HUES48 (cell line): ENCODE data around the gene KCNN3.

Experiments used
- H3K27ac ChIP-seq: one replicate; pipeline ENCODE4 v1.7.0; 2013; ENCODE audit warnings: low read depth, low read length, inconsistent platforms
- H3K27me3 ChIP-seq: 2 replicates; pipeline ENCODE4 v1.6.1; 2013; ENCODE audit warnings: mild to moderate bottlenecking, low read length; ENCODE audit not compliant: control insufficient read depth, insufficient read depth
- H3K36me3 ChIP-seq: 2 replicates; pipeline ENCODE4 v1.6.1; 2013; ENCODE audit warnings: low read length; ENCODE audit not compliant: control insufficient read depth, insufficient read depth
- H3K4me1 ChIP-seq: 2 replicates; pipeline ENCODE4 v1.6.1; 2013; ENCODE audit warnings: mild to moderate bottlenecking, low read length; ENCODE audit not compliant: control insufficient read depth, insufficient read depth
- H3K4me3 ChIP-seq: 2 replicates; pipeline ENCODE4 v1.5.1; 2013; ENCODE audit warnings: mild to moderate bottlenecking, low read depth, low read length
- H3K9ac ChIP-seq: 2 replicates; pipeline ENCODE4 v1.6.1; 2013; ENCODE audit warnings: mild to moderate bottlenecking, low read depth, low read length, moderate library complexity
- H3K9me3 ChIP-seq: 2 replicates; pipeline ENCODE4 v1.6.1; 2013; ENCODE audit warnings: low read length; ENCODE audit not compliant: control insufficient read depth, insufficient read depth

Gene KCNN3

DNA sequence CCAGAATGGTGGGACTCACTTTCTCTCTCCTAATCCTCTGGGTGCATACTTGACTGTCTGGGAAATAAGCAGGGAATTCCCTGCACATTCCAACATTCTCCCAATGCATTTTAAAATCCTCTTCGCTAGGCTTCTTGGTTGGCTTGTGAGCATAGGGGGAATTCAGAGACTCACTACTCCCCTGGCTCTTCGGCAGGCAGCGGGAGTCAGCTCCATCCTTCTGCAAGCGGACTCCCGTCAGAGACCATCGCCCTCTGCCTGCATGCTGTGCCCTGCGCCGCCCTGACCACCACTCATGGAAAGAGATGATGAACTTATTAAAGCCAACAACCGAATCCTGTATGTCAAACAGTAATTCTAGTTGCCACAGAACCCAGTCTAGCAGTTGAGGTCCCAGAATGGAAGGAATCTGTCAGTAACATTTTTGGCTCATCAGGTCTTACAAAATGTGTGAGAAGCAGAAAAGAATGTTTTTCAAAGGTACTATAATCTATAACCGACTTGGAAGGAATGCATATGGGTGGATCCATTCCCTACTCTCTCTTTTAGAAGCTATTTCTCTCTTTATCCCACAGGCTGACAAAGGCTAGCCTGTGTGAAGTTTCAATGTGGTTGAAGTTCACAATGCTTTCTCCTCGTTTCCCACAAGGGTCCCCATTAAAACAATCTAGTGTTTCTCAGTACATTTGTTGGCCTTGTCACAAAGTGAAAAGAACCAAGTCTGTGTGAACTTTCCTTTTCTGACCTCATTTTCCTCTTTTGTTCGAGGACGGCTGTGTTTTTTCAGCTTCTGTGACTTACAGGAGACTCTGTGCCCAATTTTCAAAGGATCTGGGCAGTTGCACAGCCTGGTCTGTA, 143.0 kb downstream of the KCNN3 start:
- H3K9me3 ChIP-seq = no peaks in the 10 kb centered on the region
- H3K36me3 ChIP-seq = no peaks in the 10 kb centered on the region
- H3K4me1 ChIP-seq = peaks cover 20% of the 10 kb centered on the region
- H3K27ac ChIP-seq = no peak overlapping the region
- H3K4me3 ChIP-seq = no peak overlapping the region
- H3K9ac ChIP-seq = no peak overlapping the region; the same call in 1 of the 2 replicates
- H3K27me3 ChIP-seq = no peaks in the 10 kb centered on the region

DNA sequence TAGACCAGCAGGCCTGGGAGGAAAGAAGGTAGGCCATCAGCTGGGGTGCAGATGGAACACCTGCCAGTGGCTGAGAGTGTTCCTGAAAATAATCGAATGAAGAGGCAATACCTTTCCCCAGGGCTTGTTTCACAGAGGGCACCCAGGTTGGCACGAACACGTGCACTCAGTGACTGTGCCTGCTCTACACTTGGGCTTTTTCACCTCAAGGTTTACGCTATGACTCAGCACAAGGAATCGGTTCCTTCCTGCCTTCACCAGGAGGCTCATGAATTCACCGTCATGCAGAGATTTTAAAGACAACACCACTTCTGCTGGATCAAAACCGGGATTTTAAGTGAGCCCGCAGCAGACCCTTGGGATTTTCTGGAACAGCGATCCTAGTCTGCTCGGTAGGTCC, 143.6 kb downstream of the KCNN3 start:
- Histone ChIP-seq H3K9ac (peak overlapping the region; percentile 42; the same call in 1 of the 2 replicates), H3K27me3 (no peaks in the 10 kb centered on the region), H3K4me1 (peaks cover 20% of the 10 kb centered on the region), H3K4me3 (no peak overlapping the region), H3K27ac (no peak overlapping the region), H3K36me3 (no peaks in the 10 kb centered on the region), H3K9me3 (no peaks in the 10 kb centered on the region)

DNA sequence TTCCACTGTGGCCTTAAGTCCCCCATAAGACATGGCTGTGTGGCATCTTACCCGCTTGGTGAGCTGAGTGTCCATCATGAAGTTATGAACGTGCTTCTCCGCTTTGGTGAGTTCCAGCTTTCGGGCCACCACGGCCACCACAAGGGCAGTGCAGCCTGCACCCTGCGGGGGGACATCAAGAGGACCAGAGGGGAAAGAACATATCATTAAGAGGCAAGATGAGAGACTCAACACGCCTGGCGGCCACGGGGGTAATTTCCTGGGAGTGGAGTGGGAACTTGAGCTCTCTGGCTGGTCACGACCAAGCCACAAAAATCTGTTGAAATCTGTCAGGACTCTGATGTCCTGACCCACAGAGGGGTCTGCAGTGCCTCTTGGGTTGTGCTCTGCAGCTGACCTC, 144.2 kb downstream of the KCNN3 start:
- H3K9me3 ChIP-seq = no peaks in the 10 kb centered on the region
- H3K36me3 ChIP-seq = no peaks in the 10 kb centered on the region
- H3K27me3 ChIP-seq = no peaks in the 10 kb centered on the region
- peaks cover 15% of the 10 kb centered on the region for H3K4me1 ChIP-seq
- no peak overlapping the region for H3K9ac ChIP-seq
- no peak overlapping the region for H3K4me3 ChIP-seq
- H3K27ac ChIP-seq = no peak overlapping the region

DNA sequence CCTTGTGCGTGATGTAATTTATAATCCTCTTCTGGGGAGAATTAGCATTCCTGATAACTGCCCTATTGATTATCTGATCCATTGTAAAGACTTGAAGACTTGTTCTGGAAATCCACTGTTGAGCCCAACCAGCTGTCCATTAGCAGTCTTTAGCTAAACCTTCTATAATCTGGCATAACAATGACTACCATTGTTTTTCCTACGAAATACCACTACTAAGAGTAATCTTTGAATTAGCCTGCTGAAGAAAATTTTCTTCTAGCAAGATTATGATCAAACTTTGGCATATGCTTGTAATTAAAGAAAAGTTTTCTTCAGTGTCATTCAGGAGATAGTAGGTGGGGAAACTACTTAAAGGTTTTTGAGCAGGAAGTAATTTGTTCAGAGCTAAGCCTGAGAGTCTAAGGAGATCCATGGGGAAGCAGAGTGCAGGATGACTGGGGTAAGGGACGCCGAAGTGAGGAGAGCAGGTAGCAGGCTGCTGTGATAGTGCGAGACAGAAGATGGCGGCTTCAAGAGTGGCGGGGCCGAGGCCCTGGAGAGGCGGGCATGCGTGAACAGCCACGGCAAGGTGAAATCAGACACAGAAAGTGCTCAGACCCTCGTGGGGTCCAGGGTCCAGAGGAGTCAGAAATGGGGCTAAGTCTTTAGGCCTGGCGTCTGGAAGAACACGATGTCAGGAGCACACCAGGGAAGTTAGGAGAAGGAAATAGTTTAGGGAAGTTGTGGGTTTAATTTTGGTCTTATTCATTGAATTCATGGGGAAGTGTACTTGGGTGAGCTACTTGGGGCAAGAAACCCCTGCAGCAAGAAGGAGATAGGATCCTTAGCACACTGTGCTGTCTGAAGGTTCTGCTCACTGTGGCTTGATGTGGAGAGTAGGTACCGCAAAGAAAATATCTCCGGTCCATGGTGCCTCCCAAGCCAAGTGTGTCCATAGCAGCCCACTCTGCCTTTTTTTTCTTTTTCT, 149.5 kb downstream of the KCNN3 start:
- H3K4me1 ChIP-seq = no peaks in the 10 kb centered on the region
- H3K36me3 ChIP-seq = no peaks in the 10 kb centered on the region
- H3K27me3 ChIP-seq = no peaks in the 10 kb centered on the region
- H3K9me3 ChIP-seq = no peaks in the 10 kb centered on the region
- H3K4me3 ChIP-seq = no peak overlapping the region
- H3K27ac ChIP-seq = no peak overlapping the region
- no peak overlapping the region for H3K9ac ChIP-seq

DNA sequence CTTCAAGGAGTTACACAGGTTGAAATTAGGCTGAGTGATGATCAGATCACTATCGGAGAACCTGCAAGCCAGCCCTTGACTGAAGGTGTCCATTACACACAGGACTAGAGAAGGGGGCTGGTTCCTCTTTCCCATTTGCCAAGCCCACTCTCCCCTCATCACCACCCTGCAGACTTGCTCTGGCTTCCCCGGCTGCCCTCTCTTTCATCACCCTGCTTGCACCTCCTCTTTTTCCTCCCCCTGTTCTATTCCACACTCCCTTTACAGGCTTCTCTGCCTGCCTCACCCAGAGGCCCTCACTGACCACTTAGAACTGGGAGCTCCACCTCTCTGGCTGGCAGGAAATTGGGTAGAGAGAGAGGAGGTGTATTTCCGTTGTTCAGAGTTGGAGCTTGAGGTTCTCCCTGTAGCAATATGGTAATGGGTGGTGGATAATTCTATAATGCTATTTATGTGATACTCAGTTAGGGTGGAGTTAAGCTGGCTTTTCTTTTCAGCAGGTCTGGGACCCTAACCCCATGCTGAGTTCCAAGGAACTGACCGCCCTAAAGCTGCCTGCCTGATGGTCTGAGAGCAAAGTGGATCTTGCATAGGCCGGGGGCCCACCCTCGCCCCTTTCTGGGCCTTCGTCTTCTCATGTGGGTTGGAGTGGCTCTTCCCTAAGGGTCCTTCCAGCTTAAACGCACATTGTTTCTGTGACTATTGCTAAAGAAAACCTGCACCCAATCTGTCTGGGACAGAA, 150.3 kb downstream of the KCNN3 start:
- Histone ChIP-seq H3K4me3 (no peak overlapping the region), H3K4me1 (no peaks in the 10 kb centered on the region), H3K9ac (no peak overlapping the region)

DNA sequence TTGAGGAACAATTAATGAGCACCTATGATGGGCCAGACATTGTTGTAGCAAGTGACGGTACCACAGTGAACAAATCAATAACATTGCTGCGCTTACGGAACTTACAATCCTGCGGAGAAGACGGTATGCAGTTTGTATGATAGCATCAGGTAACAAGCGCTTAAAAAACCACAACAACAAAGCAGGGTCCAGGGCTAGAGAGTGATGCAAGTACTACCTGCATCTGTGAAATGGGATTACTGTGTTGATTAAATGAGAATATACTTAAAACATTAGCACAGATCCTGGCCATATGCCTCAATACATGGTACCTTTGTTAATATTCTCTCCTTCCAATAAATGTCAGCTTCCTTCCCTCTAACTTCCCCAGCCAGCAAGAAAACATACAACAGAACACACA, 151.5 kb downstream of the KCNN3 start:
- H3K4me1 ChIP-seq = no peaks in the 10 kb centered on the region
- H3K27me3 ChIP-seq = no peaks in the 10 kb centered on the region
- no peaks in the 10 kb centered on the region for H3K36me3 ChIP-seq

More for the DNA sequence above, 150.3 kb downstream of the KCNN3 start:
- H3K36me3 ChIP-seq = no peaks in the 10 kb centered on the region
- H3K27ac ChIP-seq = no peak overlapping the region
- H3K9me3 ChIP-seq = no peaks in the 10 kb centered on the region
- H3K27me3 ChIP-seq = no peaks in the 10 kb centered on the region

DNA sequence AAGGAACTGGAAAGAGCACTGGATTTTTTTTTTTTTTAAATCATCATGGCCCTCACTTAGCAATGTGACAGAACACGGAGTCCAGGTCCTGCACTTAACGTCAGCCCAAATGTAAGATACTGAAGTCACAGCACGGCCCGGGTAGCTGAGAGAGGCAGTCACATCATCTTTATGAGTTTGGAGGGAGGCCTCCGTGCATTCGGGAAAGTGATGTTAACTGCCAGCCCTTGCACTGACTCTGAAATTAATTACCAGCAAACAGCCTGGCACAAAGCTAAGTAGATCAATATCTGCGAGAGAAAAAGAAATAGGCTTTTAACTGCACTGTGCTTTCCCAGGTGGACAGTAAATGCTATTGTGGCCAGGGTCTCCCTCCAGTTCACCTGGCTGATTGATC, 152.6 kb downstream of the KCNN3 start:
- no peaks in the 10 kb centered on the region for H3K9me3 ChIP-seq
- H3K4me1 ChIP-seq = no peaks in the 10 kb centered on the region
- no peak overlapping the region for H3K4me3 ChIP-seq
- no peak overlapping the region for H3K9ac ChIP-seq
- H3K27me3 ChIP-seq = no peaks in the 10 kb centered on the region
- no peak overlapping the region for H3K27ac ChIP-seq
- H3K36me3 ChIP-seq = no peaks in the 10 kb centered on the region

More for the DNA sequence above, 151.5 kb downstream of the KCNN3 start:
- no peaks in the 10 kb centered on the region for H3K9me3 ChIP-seq
- H3K9ac ChIP-seq = no peak overlapping the region
- H3K4me3 ChIP-seq = no peak overlapping the region
- H3K27ac ChIP-seq = no peak overlapping the region

DNA sequence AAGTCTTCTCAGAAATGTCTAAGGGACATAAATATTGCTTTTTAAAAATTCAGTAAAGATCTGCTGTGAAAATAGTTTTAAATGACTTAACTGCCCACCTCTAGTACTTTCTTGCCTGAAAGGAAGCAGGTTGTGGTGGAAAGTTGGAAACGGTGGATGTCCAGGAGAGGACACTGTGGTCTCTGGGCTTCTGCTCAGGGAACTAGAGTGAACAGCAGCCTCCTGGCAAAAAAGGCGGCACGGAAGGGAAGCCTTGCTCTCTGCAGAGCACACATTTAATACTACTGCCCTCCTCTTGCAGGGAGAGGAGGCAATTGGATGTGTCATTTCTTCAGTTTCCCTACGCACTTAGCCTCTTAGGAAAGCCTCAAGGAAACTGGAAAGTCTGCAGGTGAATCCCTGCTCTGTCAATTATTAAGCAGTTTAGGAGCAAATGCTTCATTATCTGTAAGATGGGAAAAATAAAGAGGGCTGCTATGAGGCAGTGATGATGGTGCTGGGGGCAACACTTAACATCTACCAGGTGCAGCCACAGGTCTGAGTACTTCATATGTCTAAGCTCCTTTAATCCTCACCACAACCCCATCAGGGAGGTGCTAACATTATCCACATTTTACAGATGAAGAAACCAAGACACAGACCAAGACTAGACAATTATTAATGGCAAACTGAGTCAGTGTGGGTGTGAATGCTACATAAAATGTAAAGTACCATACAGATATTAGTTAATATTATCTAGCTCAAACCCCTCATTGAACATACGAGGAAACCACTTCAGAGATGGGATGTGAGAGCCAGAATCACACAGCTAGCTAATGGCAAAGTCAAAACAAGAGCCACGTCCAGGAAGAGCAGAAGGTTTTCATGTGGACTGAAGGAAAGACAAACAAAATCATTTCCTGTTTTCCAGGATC, 153.2 kb downstream of the KCNN3 start:
- no peak overlapping the region for H3K27ac ChIP-seq
- H3K9me3 ChIP-seq = no peaks in the 10 kb centered on the region
- no peaks in the 10 kb centered on the region for H3K27me3 ChIP-seq
- H3K4me1 ChIP-seq = no peaks in the 10 kb centered on the region
- no peaks in the 10 kb centered on the region for H3K36me3 ChIP-seq
- H3K4me3 ChIP-seq = no peak overlapping the region
- H3K9ac ChIP-seq = no peak overlapping the region

DNA sequence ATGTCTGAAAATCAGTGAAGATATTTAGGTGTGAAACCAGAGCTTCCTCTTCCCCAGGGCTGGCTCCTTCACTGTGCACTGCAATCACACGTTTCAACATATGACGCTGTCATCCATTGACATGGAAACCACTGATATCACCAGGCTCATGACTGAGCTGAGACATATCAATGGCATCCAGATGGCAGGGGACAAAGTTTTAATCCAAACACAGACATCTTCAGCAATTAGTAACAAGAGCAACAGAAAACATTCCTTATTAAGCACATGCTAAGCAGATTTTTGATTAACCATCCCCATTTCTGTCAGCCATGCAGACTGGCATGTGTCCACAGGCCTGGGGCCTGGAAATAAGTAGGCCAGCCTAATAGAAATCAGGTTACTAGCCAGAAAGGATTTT, 154.1 kb downstream of the KCNN3 start:
- no peak overlapping the region for H3K4me3 ChIP-seq
- no peaks in the 10 kb centered on the region for H3K4me1 ChIP-seq
- H3K27ac ChIP-seq = no peak overlapping the region
- no peaks in the 10 kb centered on the region for H3K9me3 ChIP-seq
- no peaks in the 10 kb centered on the region for H3K36me3 ChIP-seq
- no peaks in the 10 kb centered on the region for H3K27me3 ChIP-seq
- no peak overlapping the region for H3K9ac ChIP-seq

DNA sequence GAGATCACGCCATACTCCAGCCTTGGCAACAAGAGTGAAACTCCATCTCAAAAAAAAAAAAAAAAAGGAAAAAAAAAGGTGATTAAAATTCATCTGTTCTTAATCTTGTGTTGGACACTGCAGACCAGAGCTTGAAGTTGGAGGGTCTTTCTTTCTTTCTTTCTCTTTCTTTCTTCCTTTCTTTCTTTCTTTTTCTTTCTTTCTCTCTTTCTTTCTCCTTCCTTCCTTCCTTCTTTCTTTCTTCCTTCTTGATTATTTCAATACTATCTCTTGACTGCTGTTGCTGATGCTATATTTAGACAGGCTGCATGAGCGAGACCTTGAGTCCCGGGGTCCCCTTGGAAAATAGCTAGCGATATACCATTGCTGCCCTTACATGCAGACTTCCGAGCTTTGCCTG, 154.7 kb downstream of the KCNN3 start:
- no peak overlapping the region for H3K9ac ChIP-seq

More for the DNA sequence above, 154.7 kb downstream of the KCNN3 start:
- no peaks in the 10 kb centered on the region for H3K36me3 ChIP-seq
- no peak overlapping the region for H3K4me3 ChIP-seq
- no peaks in the 10 kb centered on the region for H3K27me3 ChIP-seq
- H3K27ac ChIP-seq = no peak overlapping the region
- no peaks in the 10 kb centered on the region for H3K4me1 ChIP-seq
- H3K9me3 ChIP-seq = no peaks in the 10 kb centered on the region
